HG03095 (cell line): ENCODE data around the gene ZSWIM9.

Experiments used
- ATAC-seq: cut with Tn5 transposase; IDR thresholded peaks from one replicate; pipeline ENCODE4 v1.9.1; 2021; ENCODE audit warnings: moderate library complexity; ENCODE audit not compliant: unreplicated experiment

ZSWIM9 gene

DNA sequence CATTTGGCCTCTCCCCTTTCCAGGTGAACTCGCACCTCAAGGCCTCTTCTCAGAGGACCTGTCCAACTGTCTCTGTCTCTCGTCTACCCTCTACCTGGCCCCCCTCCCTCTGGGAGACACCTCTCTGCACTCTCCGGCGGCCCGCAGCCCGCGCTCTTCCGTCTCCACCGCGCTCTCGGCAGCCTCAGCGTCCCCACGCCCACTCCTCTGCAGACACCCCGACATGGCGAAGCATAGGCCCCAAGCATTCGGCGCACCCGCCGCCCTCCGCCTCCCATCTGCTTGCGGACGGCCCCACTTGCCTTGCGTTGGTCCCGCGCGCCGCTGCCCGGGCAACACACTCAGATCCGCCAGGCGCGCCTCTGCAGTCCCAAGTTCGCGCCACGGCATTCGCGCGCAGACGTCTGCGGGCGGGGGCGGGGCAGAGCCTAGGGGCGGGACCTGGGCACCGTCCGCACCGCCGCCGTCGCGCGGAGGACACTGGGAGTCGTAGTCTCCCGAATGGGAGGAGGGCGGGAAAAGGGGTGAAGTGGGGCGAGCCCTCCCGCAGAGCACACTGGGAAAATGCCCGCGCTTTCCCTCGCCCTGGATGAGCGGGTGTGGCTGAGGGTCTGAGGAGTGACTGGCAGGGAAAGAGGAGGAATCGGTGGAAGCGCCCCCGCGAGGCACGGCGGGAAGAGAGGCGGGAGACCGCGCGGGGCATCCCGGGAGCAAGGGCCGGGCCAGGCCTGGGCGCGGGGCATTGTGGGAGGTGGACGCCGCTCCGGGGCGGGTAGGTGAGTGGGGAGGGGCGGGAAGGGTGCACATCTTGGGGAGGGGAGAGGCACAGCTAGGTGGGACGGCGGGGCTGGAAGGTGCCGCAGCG, at the start of gene ZSWIM9, which contains the start of gene LIG1:
Gene ZSWIM9, plus strand, starts transcription at position 742 of the 865 bp plus-strand sequence. CDS start 1,123 bp downstream, outside the sequence.
Gene LIG1, minus strand, starts transcription at position 406 of the 865 bp plus-strand sequence. CDS start 4,778 bp downstream, outside the sequence.
- ATAC-seq: peak; percentile 67

DNA sequence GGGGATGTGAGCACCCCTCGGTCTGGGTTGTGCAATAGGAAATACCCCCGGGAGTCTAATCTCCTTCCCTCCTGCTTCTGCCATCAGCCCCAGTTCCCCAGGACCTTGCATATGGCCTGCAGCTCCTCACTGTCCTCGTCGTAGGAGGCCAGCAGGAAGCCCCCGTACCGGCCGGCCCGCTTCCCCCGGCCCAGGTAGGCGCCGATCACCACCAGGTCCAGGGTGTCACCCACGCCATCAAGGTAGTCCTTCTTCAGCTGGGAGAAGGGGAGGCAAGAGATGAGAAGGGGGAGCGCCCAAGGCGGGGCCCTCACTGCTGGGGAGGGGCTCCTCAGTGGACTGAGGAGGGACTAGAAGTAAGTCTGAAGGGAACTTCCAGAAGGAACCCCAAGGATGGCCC, 49.4 kb upstream of the ZSWIM9 start:
- ATAC-seq: no peak

DNA sequence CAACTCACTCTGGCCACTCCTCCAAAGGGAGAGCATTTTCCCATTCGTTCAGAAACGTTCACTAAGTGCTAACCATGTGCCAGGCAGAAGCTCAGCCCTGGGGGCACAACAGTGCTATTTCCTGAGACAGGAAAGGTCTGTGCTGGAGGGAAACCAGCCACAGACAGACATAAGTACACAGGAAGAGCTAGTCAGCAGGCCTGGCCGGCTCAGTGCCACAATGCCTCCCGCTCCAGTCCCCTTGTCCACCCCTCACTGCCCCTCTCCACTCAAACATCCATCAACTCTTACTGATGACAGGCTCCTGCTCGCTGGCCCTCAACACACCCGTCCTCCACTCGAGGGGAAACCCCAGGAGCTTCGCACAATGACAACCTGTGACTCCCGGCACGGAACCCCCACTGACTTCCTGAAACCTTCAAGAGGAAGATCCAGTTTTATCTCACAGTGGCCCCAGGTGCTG, 48.5 kb upstream of the ZSWIM9 start:
- no peak for ATAC-seq

DNA sequence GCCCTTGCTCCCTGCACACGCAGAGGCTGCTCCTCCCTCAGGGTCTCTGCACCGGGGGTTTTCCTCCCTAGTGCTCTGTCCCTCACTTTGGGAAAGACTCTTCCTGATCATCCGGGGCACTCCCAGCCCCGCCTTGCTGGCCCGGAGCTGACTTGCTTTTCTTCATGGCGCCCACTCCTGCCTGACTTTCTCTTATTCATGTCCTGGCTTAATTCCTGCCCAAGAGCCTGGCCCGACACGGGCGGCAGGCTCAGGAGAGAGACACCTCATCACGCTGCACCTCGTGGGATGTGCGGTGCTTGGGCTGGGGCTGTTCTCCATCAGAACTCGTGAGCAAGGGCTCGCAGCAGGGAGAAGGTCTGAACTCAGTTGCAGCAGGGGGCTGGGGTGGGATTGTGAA, 48.1 kb upstream of the ZSWIM9 start:
- no peak for ATAC-seq

DNA sequence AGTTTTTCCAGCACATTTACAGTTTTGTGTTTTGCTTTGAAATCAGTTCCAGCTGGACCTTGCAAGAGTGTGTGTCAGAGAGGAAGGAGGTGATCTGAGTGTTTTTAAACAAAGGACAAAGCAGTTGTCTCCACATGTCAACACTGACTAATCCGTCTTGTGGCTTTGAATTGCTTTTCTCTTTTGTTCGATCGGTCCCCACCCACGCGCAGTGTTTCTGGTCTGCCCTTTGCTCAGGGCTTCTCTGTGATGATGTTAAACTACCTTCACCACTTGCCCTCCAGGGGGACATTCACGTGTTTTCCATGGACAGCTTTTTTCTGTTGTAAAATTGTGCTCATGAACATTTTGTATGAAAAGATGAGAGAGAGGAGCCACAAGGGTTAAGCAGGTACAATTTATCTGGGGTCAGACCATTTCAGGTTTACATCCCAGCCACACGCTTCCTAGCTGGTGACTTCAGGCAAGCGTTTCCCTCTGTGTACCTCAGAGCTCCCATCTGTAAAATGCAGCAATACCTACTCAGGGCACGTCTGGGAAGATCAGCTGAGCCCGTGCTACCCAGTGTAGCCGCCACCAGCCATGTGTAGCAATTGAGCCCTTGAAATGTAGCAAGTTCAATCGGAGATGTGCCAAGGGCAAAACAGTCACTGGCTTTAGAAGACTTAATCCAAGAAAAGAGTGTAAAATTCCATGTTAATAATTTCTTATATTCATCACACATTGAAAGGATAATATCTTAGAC, 46.4 kb upstream of the ZSWIM9 start:
- ATAC-seq: no peak

DNA sequence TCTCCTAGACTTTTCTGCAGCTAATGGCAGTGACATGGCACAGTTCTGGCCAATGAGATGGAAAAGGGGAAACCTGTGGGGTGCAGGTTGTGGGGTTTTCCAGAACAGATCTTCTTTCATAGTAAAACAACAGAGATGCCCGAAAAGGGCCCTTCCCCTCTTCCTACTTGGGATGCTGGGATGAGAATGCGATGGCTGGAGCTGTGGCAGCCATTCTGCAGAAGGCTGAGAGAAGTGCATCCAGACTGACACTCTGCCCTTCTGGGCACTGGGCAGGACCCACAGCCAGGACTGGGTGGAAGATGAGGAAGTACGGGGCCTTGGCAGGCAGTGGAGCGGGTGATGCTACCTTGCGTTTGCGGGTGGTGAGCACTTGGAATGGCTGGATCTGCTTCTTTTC, 42.9 kb upstream of the ZSWIM9 start:
- no peak for ATAC-seq

DNA sequence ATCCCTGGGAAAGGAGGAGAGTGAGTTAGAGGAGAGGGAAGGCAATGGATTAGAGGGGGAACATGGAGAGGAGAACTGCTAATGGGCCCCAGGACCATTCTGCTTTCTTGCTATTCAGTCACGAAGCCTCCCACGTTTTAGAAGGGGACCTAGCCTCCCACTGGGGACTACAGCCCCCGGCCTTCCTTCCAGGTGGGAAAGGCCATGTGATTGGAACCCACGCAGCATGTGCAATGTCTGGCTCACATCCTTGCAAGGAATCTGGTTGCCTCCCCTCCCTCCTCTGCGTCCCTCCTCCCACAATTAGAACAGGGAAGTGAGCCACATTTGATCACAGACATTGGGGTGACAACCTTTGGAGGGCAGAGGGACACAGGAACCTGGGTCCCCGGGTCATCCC, 37.4 kb upstream of the ZSWIM9 start:
- no peak for ATAC-seq

DNA sequence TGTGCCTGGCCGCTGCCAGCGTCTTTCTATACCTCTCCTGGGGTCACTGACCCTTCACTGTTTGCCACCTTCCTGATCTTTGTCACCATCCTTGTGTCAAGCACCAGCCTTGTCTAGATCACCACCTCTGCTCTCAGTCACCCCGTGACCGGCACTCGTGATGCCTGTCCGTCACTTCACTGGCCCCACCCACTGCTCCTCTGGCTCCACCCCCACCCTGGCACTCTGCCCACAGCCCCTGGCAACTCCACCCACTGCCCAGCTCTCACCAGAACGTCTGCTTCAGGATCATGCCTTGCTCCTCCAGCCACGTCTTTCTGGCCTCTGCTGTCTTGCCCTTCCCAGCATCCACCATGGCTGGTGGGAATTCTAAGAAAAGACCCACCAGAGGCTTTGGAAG, 35.1 kb upstream of the ZSWIM9 start:
- no peak for ATAC-seq

DNA sequence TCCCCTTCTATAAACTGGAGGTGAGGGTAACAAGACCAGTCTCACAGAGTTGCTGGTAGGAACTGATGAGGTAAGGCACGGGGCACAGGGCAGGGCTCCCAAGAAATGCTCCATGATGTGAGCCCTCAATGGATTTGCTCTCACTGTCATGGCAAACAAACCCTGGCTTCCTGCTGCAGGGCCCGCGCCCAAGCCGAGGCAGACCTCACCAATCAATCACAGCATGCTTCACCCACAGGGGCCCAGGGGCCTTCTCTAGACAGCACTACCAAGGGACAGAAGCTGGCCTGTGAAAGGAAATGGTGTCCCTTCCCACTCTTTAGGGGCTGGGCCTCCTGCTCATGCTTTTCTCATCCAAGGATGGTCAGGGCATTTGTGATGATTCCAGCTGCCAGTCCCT, 33.9 kb upstream of the ZSWIM9 start:
- ATAC-seq: no peak

DNA sequence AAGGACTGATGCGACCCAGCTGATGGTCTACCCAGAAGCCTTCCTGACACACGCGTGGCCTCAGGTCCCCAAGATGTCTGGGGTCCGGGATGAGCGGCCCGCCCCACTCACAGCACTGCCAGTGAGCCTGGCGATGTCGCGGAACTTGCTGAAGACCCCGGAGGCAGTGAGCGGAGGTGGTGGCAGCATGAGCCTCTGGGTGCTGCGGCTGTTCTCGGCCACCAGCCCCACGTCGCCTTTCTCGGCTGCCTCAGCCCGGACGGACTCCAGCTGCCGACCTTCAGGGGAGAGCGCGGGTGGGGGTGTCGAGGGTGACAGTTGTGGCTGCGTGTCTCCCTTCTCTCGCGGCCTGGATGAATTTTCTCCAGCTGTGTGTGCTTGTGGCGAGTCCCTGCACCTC, 33.1 kb upstream of the ZSWIM9 start:
- ATAC-seq: no peak

DNA sequence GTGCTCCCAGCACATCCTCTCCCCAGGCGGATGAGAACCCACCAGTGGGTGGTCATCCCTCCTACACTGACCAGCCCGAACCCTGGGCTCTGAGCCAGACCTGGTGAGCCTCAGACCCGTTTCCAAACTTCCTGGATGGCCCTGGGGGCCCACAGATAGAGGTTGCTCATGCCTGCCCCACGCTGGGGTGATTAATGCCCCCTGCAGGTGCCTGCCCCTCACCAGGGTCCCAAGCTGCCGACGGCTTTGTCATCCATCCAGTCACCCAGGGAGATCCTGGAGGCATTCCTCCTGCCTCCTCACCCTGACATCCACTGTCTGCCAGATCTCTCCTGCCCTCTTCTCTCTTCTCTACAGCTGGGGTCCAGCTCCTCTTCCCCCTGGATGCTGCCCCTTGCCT, 31.4 kb upstream of the ZSWIM9 start:
- no peak for ATAC-seq

DNA sequence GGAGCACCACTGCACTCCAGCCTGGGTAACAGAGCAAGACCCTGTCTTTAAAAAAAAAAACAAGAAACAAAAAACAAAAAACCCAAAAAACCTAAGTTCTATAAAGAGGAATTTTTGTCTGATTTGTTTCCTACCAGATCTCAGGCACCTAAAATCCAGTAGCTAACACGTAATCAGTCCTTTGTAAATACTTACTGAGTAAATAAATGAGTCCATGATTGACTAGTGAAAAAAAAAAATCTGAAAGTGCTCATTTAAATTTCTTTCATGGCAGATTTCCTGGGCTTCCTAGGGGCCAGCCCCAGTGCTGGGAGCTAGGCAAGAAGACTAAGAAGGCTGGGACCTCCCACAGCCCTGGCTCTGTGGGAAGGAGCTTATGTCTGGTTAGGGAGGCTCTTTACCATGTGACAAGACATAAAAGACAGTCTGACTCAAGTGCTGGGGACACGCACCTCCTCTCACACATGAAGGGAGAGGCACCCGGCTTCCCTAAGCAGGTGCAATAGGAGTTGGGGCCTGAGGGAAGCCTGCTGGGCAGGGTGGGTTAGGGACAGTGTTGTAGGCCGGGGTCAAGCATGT, 22.8 kb upstream of the ZSWIM9 start:
- no peak for ATAC-seq

DNA sequence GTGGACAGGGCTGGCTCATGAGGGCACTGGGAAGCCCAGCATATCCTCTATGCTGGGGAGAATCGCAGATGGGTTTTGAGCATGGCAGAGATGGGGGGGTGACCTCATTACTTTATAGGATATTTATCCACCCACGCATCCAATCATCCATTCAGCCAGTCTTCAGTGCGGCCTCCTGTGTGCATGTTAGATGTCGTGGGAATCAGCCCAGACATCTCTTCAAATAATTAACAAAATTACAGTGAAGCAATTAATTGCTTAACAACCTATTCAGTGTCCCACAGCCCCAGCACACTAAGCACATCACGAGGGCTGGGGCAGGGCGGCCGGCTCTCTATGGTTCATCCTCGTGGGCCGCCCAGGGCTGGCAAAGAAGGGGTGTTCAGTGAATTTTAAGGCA, 21.9 kb upstream of the ZSWIM9 start:
- no peak for ATAC-seq

DNA sequence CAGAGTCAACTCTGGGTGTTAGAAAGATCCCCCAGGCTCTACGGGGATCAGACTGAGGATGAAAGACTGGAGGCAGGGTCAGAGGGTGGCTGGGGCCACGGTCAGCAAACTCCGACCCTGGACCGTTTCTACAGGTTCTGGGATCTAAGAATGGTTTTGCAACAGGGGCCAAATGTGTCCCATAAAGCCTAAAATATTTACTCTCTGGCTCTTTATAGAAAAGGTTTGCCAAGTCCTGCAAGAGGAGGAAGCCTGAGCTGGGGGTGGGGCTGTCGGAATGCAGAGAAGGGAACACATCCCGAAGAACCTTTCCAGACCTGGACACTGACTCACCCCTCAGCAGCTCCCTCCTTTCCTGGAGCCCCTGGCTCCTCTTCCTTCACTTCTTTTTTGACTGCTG, 21.1 kb upstream of the ZSWIM9 start:
- no peak for ATAC-seq

DNA sequence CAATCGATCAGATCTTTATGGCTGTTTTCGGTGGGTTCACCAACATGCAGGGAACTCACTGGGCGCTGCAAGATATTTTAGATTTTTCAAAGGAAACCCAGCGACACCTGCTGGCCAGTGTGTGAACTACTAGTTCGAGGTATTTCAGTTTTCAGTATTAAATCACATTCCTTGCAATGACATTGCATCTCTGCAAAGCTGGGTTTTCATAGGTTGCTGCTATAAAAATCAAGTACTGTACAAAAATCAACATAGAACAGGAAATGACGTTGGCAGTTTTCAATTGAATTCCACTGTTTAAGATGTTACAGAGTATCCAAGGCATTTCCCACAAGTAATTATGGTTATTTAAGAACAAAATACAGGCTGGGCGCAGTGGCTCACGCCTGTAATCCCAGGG, 17.9 kb upstream of the ZSWIM9 start:
- no peak for ATAC-seq

DNA sequence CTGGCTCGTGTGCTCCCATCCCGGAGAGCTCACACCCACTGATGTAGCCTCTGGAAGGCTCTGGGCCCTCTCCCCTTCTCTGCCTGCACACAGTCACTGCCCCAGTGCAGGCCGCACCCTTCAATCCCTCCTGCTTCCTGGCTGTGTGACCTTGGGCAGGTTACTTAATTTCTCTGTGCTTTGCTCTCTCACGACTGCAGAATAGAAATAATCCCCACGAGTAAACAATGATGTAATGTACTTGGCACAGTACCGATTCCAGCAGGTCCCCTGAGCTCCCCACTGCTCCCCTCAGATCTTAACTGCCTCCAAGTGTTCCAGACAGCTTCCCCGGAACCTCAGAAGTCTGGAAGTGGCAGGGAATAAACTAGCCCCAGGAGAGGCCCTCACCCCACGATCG, 16.5 kb upstream of the ZSWIM9 start:
- ATAC-seq: no peak

DNA sequence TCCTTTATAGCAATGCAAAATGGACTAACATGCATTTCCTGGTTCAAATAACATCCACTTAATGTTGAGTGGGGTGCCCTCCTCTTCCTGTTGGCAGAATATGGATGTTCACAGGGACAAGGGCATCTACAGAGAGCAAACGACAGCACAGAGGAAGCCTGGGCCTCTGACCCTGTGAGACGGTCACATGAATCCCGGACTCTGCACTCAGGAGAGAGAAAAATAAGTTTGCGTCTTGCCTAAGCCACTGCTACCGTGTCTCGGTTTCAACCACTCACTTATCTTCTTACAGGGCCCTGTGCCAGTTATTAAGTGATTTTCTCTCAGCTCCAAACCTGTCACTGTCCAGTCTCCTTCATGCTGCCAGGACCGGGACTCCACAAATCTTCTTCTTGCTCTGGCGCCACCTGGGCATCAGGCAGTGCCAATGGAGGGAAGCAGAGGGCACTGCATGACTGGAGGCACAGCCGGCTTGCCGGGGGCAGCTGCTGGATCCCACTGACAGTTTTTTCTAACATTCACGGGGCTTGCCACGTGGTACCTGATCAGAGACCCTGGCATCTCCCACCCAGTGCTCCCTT, 12.2 kb upstream of the ZSWIM9 start:
- ATAC-seq: no peak

DNA sequence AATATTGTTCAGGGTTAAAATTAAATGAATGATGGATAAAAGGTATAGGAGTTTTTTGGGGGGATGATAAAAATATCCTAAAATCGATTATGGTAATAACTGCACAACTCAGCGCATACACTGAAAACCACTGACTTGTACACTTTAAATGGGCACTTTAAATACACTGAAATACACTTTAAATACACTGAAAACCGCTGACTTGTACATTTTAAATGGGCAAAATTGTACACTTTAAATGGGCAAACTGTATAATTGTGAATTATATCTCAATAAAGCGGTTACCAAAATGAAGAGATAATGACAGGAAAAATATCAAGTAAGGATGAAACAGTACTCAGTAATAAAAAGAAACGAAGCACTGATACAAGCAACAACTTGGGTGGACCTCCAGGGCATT, 1.8 kb upstream of the ZSWIM9 start:
- no peak for ATAC-seq

DNA sequence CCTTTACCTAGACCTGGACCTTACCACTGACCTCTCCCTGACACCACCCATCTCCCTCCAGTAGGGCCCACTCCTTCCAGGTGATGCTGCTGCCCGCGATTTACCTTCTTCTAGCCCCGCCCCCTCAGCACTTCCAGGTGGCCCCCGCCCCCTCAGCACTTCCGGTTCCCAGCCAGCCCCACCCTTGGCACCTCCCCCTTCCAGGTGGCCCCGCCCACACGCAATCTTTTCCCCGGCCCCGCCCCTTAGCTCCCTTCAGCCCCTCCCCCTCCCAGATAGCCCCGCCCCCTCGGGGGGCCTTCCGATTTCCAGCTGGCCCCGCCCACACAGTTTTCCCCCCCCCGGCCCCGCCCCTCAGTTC, 922 bp upstream of the ZSWIM9 start:
- ATAC-seq: no peak

DNA sequence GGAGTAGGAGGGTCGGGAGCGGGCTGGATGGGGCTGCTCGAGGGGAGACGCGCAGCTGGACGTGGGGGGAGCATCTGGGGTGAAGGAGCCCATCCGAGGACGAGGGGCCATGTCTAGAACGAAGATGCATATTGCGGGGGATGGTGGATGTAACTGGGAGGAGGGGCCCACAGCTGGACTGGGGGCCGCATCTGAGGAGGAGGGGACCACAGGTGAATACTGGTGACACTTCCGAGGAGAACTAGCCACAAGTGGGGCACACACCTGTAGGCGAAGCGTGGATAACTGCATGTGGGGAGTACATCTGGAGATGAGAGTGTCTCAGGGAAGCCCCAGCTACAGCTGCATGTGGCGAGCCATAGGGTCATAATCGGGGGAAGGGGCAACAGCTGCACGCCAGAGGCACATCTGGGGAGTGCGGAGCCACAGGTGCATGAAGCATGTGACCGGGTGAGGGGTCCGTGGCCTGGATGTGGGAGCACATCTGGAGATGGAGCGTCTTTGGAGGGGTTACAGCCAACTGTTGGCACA, 402 bp downstream of the ZSWIM9 start:
- no peak for ATAC-seq

DNA sequence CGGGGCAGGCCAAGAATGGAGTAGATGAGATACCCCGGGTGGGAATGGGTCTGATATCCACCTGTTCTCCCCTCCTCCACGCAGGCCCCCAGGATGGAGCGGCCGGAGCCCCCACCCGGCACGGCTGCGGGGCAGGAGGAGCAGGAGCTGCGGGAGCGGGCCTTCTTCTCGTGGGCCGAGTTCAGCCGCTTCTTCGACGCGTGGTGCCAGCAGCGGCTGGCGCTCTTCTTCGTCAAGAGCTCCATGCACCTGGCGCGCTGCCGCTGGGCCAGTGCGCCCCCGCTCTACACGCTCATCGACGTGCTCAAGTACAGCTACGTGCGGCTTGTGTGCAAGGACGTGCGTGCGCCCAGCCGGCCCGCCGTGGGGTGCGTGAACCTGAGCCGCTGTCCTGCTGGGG, 1.2 kb downstream of the ZSWIM9 start:
- ATAC-seq: no peak
